ENCODE results near the gene TTN.

GRCh38 chr2:178632729-178633128 lies 174.5 kb downstream of the TTN start:
- no peak for TF ChIP-seq CTCF (conservative IDR thresholded peaks at IDR 0.05; ENCODE audit: low read depth, low read length)
- no peak for TF ChIP-seq EZH2 (IDR thresholded peaks at IDR 0.05; ENCODE audit: low read length, unreplicated experiment)

Data from PC-3 (cell line).